Gastroesophageal sphincter (tissue), 4 donors: ENCODE data around the gene PPM1M. TPM values are rescaled to one million over a fixed set of nuclear protein-coding genes. Genes with fewer than 3 reads are reported as not detected.

ENCODE experiments used
- ATAC-seq: fragments of 150-250 bp; one replicate; pipeline ENCODE4 v1.9.1; 2016; ENCODE audit warnings: mild to moderate bottlenecking, moderate library complexity
- H3K27ac ChIP-seq, 4 donors: fragments of 200-600 bp; sonication (generic) in 3 of 4; 1 replicate in 3 of 4; 2 replicates in 1 of 4; pipeline ENCODE4 v1.5.1; 2016 to 2019
- H3K27me3 ChIP-seq: fragments of 200-600 bp; sonication (generic); one replicate; pipeline ENCODE4 v1.5.1; 2019
- H3K36me3 ChIP-seq, 2 donors: fragments of 200-600 bp; sonication (generic); one replicate each; pipeline ENCODE4 v1.5.1; 2019; ENCODE audit warnings: control low read depth in 1 of 2
- H3K4me1 ChIP-seq, 3 donors: fragments of 200-600 bp; sonication (generic); 1 replicate in 2 of 3; 2 replicates in 1 of 3; pipeline ENCODE4 v1.5.1; 2016 to 2019; ENCODE audit warnings: control low read depth in 2 of 3
- H3K4me3 ChIP-seq, 2 donors: fragments of 200-600 bp; sonication (generic); one replicate each; pipeline ENCODE4 v1.5.1; 2019; ENCODE audit warnings: mild to moderate bottlenecking in 1 of 2, moderate library complexity in 1 of 2
- H3K9me3 ChIP-seq, 3 donors: fragments of 200-600 bp; sonication (generic); one replicate each; pipeline ENCODE4 v1.5.1; 2017 to 2019; ENCODE audit warnings: control low read depth in 2 of 3
- EP300 ChIP-seq: sonication (generic); formaldehyde crosslinking; IDR thresholded peaks from one replicate; pipeline ENCODE4 v1.6.1; 2017; ENCODE audit warnings: antibody characterized with exemption, mild to moderate bottlenecking
- POLR2A ChIP-seq, 2 donors: fragments of 450-650 bp; IDR thresholded peaks; one replicate each; pipeline ENCODE4 v1.6.1; 2017; ENCODE audit warnings: antibody characterized with exemption in 2 of 2, mild to moderate bottlenecking in 2 of 2, moderate library complexity in 1 of 2
- POLR2AphosphoS5 ChIP-seq: sonication (generic); formaldehyde crosslinking; IDR thresholded peaks from one replicate; pipeline ENCODE4 v1.6.1; 2017; ENCODE audit warnings: antibody characterized with exemption
- WGBS, 2 donors: methylation state at CpG; one replicate each; pipeline ENCODE4 v1.1.5; 2018; ENCODE audit warnings: low coverage in 1 of 2; 5-methylcytosine and 5-hydroxymethylcytosine counted together
- total RNA-seq, 4 donors: library from RNA; depleted of rRNA; stranded (reverse); fragments of >200 nt; gene quantifications; one replicate each; pipeline ENCODE4 v1.1.0, GENCODE V29; 2016
- TF ChIP-seq, protein P1 (sequence below), 4 experiments: fragments of 200-600 bp in 2 of 4; fragments of 450-650 bp in 2 of 4; sonication (generic) in 1 of 4; IDR thresholded peaks; one replicate each; pipeline ENCODE4 v1.5.1; 2017 to 2019; ENCODE audit warnings: antibody characterized with exemption in 4 of 4, mild to moderate bottlenecking in 2 of 4, moderate library complexity in 2 of 4

The PPM1M gene
- total RNA-seq, 4 donors from 2014 or later: 20.3 to 36.6 (median 29.9) TPM

DNA sequence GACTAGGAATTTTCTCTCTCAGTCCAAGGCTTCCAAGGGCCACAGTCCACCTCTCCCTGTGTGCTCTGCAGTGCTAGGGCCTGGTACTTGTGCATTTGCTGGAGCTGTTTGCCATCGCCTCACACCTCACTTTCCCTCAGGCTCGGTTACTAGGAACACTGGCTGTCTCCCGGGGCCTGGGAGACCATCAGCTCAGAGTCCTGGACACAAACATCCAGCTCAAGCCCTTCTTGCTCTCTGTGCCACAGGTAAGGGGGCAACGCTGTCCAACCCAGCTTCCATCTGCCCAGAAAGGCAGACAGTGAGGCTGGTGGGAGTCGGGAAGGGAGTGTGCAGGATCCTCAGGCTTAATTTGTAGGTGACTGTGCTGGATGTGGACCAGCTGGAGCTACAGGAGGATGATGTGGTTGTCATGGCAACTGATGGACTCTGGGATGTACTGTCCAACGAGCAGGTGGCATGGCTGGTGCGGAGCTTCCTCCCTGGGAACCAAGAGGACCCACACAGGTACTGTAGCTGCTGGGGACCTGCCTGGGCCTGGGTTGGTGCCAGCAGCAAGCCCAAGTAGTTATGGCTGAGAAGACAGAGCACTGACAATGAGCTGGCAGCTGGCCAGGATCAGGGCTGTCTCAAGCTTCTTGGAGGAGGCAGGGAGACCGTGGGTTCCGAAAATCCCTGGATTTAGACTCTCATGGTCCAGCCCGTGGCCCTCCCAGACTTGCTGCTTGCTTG is 3.4 kb downstream of the PPM1M start:
- Histone ChIP-seq H3K4me1 (peaks cover 0 to 45% (median 4%) of the 10 kb centered on the region in 3 donors), H3K9me3 (no peaks in the 10 kb centered on the region), H3K4me3 (no peak overlapping the region), H3K36me3 (peaks cover 0 to 63% of the 10 kb centered on the region in 2 donors), H3K27ac (peak overlapping the region in 3 of 4 donors; percentile 16 to 26 (median 23)), H3K27me3 (no peaks in the 10 kb centered on the region)
- ATAC-seq: no peak
- WGBS, 2 donors: 45 to 49% methylated on average over 5 to 7 of the region's 10 CpGs
- TF ChIP-seq, protein P1, sequence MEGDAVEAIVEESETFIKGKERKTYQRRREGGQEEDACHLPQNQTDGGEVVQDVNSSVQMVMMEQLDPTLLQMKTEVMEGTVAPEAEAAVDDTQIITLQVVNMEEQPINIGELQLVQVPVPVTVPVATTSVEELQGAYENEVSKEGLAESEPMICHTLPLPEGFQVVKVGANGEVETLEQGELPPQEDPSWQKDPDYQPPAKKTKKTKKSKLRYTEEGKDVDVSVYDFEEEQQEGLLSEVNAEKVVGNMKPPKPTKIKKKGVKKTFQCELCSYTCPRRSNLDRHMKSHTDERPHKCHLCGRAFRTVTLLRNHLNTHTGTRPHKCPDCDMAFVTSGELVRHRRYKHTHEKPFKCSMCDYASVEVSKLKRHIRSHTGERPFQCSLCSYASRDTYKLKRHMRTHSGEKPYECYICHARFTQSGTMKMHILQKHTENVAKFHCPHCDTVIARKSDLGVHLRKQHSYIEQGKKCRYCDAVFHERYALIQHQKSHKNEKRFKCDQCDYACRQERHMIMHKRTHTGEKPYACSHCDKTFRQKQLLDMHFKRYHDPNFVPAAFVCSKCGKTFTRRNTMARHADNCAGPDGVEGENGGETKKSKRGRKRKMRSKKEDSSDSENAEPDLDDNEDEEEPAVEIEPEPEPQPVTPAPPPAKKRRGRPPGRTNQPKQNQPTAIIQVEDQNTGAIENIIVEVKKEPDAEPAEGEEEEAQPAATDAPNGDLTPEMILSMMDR (IDR thresholded peaks at IDR 0.05): no peak
- TF ChIP-seq EP300 (no peak), POLR2AphosphoS5 (no peak), POLR2A (IDR thresholded peaks at IDR 0.05) (no peak)

GRCh38 chr3:52249683-52250082 is 4.1 kb downstream of the PPM1M start:
- WGBS, 2 donors: 80% methylated on average over 1 of the region's 6 CpGs; no CpG with 5 or more reads in 1 of the 2 donors
- Histone ChIP-seq H3K4me1 (peaks cover 0 to 42% (median 4%) of the 10 kb centered on the region in 3 donors), H3K36me3 (peaks cover 0 to 70% of the 10 kb centered on the region in 2 donors), H3K27ac (peak overlapping the region in 2 of 4 donors; percentile 1 to 26), H3K9me3 (no peaks in the 10 kb centered on the region), H3K27me3 (no peaks in the 10 kb centered on the region), H3K4me3 (no peak overlapping the region)
- ATAC-seq: no peak
- TF ChIP-seq EP300 (no peak), POLR2AphosphoS5 (no peak), POLR2A (IDR thresholded peaks at IDR 0.05) (no peak)
- TF ChIP-seq, protein P1 (IDR thresholded peaks at IDR 0.05): no peak

- H3K4me3 ChIP-seq: no peak overlapping the region
- H3K9me3 ChIP-seq: no peaks in the 10 kb centered on the region
- H3K4me1 ChIP-seq: peaks cover 0 to 39% (median under 1%) of the 10 kb centered on the region in 3 donors
- no peak overlapping the region for H3K27ac ChIP-seq
- H3K27me3 ChIP-seq: no peaks in the 10 kb centered on the region
- TF ChIP-seq POLR2AphosphoS5: no peak
- TF ChIP-seq POLR2A (IDR thresholded peaks at IDR 0.05): no peak
- no peak for TF ChIP-seq EP300
- TF ChIP-seq, protein P1 (IDR thresholded peaks at IDR 0.05): no peak
- peaks cover 0 to 74% of the 10 kb centered on the region in 2 donors for H3K36me3 ChIP-seq
- 60% methylated on average over 1 of the region's 1 CpG; no CpG with 5 or more reads in 1 of the 2 donors for WGBS, 2 donors
- no peak for ATAC-seq
These were observed 4.6 kb downstream of the PPM1M start for GRCh38 chr3:52250122-52250521.

GRCh38 chr3:52253314-52254304 is 8.1 kb downstream of the PPM1M start:
- no peaks in the 10 kb centered on the region for H3K27me3 ChIP-seq
- H3K4me3 ChIP-seq: no peak overlapping the region
- H3K27ac ChIP-seq: peak overlapping the region in 3 of 4 donors; percentile 47 to 58 (median 49)
- 25 to 100% methylated on average over 1 to 2 of the region's 12 CpGs for WGBS, 2 donors
- peaks cover 0 to 31% (median 0%) of the 10 kb centered on the region in 3 donors for H3K4me1 ChIP-seq
- TF ChIP-seq POLR2AphosphoS5 (no peak), POLR2A (IDR thresholded peaks at IDR 0.05) (no peak), EP300 (no peak)
- TF ChIP-seq, protein P1 (IDR thresholded peaks at IDR 0.05): no peak
- no peaks in the 10 kb centered on the region for H3K9me3 ChIP-seq
- peak; percentile 66 for ATAC-seq
- peaks cover 0 to 98% of the 10 kb centered on the region in 2 donors for H3K36me3 ChIP-seq
